ENCODE data around the gene CCP110.

GRCh38 chr16:19505600-19506303 is 18.0 kb upstream of the CCP110 start:
- TF ChIP-seq POLR2A (IDR thresholded peaks at IDR 0.05): no peak
- TF ChIP-seq, protein P1, sequence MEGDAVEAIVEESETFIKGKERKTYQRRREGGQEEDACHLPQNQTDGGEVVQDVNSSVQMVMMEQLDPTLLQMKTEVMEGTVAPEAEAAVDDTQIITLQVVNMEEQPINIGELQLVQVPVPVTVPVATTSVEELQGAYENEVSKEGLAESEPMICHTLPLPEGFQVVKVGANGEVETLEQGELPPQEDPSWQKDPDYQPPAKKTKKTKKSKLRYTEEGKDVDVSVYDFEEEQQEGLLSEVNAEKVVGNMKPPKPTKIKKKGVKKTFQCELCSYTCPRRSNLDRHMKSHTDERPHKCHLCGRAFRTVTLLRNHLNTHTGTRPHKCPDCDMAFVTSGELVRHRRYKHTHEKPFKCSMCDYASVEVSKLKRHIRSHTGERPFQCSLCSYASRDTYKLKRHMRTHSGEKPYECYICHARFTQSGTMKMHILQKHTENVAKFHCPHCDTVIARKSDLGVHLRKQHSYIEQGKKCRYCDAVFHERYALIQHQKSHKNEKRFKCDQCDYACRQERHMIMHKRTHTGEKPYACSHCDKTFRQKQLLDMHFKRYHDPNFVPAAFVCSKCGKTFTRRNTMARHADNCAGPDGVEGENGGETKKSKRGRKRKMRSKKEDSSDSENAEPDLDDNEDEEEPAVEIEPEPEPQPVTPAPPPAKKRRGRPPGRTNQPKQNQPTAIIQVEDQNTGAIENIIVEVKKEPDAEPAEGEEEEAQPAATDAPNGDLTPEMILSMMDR (IDR thresholded peaks at IDR 0.05): no peak

Measured in body of pancreas (tissue), 4 donors.